Measurements from ENCODE around the gene BRD3OS.

BRD3OS gene

GRCh38 chr9:134052491-134052890 lies 27.2 kb downstream of the BRD3OS start:
- DNase-seq (ENCODE audit: low read depth, low spot score) = no peak

GRCh38 chr9:134052941-134053340 lies 27.7 kb downstream of the BRD3OS start:
- DNase-seq (ENCODE audit: low read depth, low spot score) = no peak

GRCh38 chr9:134053401-134053871 lies 28.2 kb downstream of the BRD3OS start:
- no peak for DNase-seq (ENCODE audit: low read depth, low spot score)

- DNase-seq (ENCODE audit: low read depth, low spot score) = no peak
These were observed 28.9 kb downstream of the BRD3OS start for GRCh38 chr9:134053941-134054761.

- DNase-seq (ENCODE audit: low read depth, low spot score) = no peak
These were observed 29.9 kb downstream of the BRD3OS start for GRCh38 chr9:134054891-134055811.

- no peak for DNase-seq (ENCODE audit: low read depth, low spot score)
These were observed 30.7 kb downstream of the BRD3OS start for GRCh38 chr9:134055981-134056461.

- DNase-seq (ENCODE audit: low read depth, low spot score) = no peak
These were observed 31.4 kb downstream of the BRD3OS start for GRCh38 chr9:134056483-134057306.

GRCh38 chr9:134057307-134057657 lies 32.0 kb downstream of the BRD3OS start:
- DNase-seq (ENCODE audit: low read depth, low spot score) = no peak

- no peak for DNase-seq (ENCODE audit: low read depth, low spot score)
These were observed 32.7 kb downstream of the BRD3OS start for GRCh38 chr9:134057751-134058701.

- DNase-seq (ENCODE audit: low read depth, low spot score) = no peak
These were observed 33.4 kb downstream of the BRD3OS start for GRCh38 chr9:134058716-134059115.

- DNase-seq (ENCODE audit: low read depth, low spot score) = no peak
These were observed 33.9 kb downstream of the BRD3OS start for GRCh38 chr9:134059188-134059641.

GRCh38 chr9:134059661-134060395 lies 34.5 kb downstream of the BRD3OS start:
- DNase-seq (ENCODE audit: low read depth, low spot score) = no peak

GRCh38 chr9:134060546-134060945 lies 35.3 kb downstream of the BRD3OS start:
- no peak for DNase-seq (ENCODE audit: low read depth, low spot score)

GRCh38 chr9:134061019-134061687 lies 35.9 kb downstream of the BRD3OS start:
- DNase-seq (ENCODE audit: low read depth, low spot score) = no peak

GRCh38 chr9:134061688-134062371 lies 36.5 kb downstream of the BRD3OS start:
- DNase-seq (ENCODE audit: low read depth, low spot score) = no peak

GRCh38 chr9:134062461-134063087 lies 37.3 kb downstream of the BRD3OS start:
- DNase-seq (ENCODE audit: low read depth, low spot score) = no peak

- DNase-seq (ENCODE audit: low read depth, low spot score) = no peak
These were observed 37.8 kb downstream of the BRD3OS start for GRCh38 chr9:134063088-134063570.
